ENCODE data around the gene SLC36A2.

SLC36A2 gene

DNA sequence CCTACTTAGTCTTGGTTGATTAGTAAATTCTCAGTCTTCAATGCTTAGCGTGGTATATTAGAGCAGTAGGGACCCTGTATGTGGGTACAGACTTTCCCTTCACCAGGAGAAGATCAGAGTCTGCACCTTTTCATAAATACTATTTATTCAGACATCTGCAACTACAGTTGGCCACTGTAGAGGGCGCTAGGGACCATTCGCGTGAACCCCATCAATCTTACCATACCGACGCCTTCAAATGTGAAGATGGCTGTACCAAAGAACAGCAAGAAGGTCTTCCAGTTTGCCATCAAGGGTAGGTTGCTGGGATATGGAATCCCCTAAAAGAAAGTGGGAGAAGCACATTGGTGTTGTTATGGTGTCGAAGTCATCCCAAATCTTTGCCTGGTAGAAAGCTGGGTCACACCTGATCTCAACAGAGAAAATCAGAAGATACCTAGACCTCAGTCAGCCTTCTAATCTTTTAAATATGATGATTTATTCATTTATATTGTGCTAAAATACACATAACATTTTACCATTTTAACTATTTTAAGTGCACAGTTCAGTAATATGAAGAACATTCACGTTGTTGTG, 62.9 kb downstream of the SLC36A2 start:
- DNase-seq (ENCODE audit: low read depth): no peak
- TF ChIP-seq, protein P1, sequence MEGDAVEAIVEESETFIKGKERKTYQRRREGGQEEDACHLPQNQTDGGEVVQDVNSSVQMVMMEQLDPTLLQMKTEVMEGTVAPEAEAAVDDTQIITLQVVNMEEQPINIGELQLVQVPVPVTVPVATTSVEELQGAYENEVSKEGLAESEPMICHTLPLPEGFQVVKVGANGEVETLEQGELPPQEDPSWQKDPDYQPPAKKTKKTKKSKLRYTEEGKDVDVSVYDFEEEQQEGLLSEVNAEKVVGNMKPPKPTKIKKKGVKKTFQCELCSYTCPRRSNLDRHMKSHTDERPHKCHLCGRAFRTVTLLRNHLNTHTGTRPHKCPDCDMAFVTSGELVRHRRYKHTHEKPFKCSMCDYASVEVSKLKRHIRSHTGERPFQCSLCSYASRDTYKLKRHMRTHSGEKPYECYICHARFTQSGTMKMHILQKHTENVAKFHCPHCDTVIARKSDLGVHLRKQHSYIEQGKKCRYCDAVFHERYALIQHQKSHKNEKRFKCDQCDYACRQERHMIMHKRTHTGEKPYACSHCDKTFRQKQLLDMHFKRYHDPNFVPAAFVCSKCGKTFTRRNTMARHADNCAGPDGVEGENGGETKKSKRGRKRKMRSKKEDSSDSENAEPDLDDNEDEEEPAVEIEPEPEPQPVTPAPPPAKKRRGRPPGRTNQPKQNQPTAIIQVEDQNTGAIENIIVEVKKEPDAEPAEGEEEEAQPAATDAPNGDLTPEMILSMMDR (conservative IDR thresholded peaks at IDR 0.05; ENCODE audit: low read depth, low read length): peak; percentile 39
- no peak overlapping the region for H3K4me3 ChIP-seq (ENCODE audit: low read length)

- TF ChIP-seq, protein P1 (conservative IDR thresholded peaks at IDR 0.05; ENCODE audit: low read depth, low read length): no peak
- DNase-seq (ENCODE audit: low read depth): no peak
- no peak overlapping the region for H3K4me3 ChIP-seq (ENCODE audit: low read length)
Observed at GRCh38 chr5:151283120-151283825, 64.1 kb downstream of the SLC36A2 start.

DNA sequence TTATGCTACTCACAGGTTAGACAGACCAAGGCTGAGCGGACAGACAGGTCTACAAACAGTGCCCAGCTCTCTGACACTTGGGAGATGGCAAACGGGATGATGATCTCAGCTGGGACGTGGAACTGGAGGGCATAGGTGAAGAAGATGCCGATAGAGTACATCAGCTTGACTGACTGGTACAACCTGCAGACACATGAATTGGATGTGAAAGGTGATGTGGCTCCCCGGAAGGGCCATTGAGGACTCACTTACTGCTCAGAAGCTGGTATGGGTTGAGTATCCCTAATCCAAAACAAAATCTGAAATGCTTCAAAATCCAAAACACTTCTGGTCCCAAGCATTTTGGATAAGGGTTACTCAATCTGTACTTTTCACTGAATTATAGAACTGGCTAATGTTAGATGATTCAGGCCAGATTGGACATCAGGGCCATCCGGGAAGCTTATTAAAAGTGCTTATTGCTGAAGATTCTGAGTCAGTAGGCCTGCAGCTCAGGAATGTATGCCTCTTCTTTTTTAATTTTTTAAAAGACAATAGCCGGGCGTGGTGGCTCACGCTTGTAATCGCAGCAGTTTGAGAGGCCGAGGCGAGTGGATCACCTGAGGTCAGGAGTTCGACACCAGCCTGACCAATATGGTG, 66.2 kb downstream of the SLC36A2 start:
- no peak overlapping the region for H3K4me3 ChIP-seq (ENCODE audit: low read length)
- no peak for DNase-seq (ENCODE audit: low read depth)
- TF ChIP-seq, protein P1 (conservative IDR thresholded peaks at IDR 0.05; ENCODE audit: low read depth, low read length): no peak

GRCh38 chr5:151280443-151280842, 66.9 kb downstream of the SLC36A2 start:
- no peak overlapping the region for H3K4me3 ChIP-seq (ENCODE audit: low read length)
- TF ChIP-seq, protein P1 (conservative IDR thresholded peaks at IDR 0.05; ENCODE audit: low read depth, low read length): no peak
- no peak for DNase-seq (ENCODE audit: low read depth)

DNA sequence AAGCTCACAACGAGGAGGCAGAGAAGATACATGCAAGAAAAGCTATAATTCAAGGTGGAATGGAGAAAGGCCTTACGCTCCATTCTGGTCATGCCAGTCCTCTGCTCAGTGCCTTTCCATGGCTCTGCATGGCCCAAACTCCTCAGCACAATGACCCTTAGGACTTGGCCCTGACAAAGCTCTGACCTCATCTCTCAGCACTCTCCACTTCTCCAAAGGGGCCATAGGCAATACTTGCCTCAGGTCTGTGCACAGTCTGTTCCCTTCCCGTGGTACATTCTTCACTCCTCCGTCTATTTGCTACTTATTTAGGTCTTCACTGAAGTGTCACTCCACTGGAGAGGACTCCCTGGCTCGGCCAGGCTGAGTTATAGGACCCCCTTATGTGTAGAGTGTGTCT, 68.5 kb downstream of the SLC36A2 start:
- DNase-seq (ENCODE audit: low read depth): no peak
- no peak overlapping the region for H3K4me3 ChIP-seq (ENCODE audit: low read length)
- TF ChIP-seq, protein P1 (conservative IDR thresholded peaks at IDR 0.05; ENCODE audit: low read depth, low read length): no peak

- TF ChIP-seq, protein P1 (conservative IDR thresholded peaks at IDR 0.05; ENCODE audit: low read depth, low read length): no peak
- no peak for DNase-seq (ENCODE audit: low read depth)
- H3K4me3 ChIP-seq (ENCODE audit: low read length): no peak overlapping the region
Observed at GRCh38 chr5:151275803-151276202, 71.6 kb downstream of the SLC36A2 start.
